ENCODE data around the gene SCAI.

SCAI gene

GRCh38 chr9:125142560-125143376 is 560 bp downstream of the SCAI start:
- TF ChIP-seq CTCF (IDR thresholded peaks at IDR 0.05), result no peak

GRCh38 chr9:125141751-125142150 is 1.6 kb downstream of the SCAI start:
- TF ChIP-seq CTCF (IDR thresholded peaks at IDR 0.05), result no peak

GRCh38 chr9:125141251-125141650 is 2.1 kb downstream of the SCAI start:
- no peak for TF ChIP-seq CTCF (IDR thresholded peaks at IDR 0.05)

GRCh38 chr9:125140576-125140975 is 2.8 kb downstream of the SCAI start:
- TF ChIP-seq CTCF (IDR thresholded peaks at IDR 0.05), result no peak

GRCh38 chr9:125137200-125137599 is 6.1 kb downstream of the SCAI start:
- no peak for TF ChIP-seq CTCF (IDR thresholded peaks at IDR 0.05)

GRCh38 chr9:125134976-125135375 is 8.4 kb downstream of the SCAI start:
- TF ChIP-seq CTCF (IDR thresholded peaks at IDR 0.05), result no peak

- no peak for TF ChIP-seq CTCF (IDR thresholded peaks at IDR 0.05)
Measured at GRCh38 chr9:125133403-125134329, 9.7 kb downstream of the SCAI start.

Data from LNCAP (cell line).